HG02970 (cell line): Measurements from ENCODE around the gene PLXNB2.
"Not testable (repeated sequence)": the region's sequence is repeated elsewhere in the genome, so short reads cannot be mapped to it uniquely, and the experiment has no call there.

Source experiments
- ATAC-seq: cut with Tn5 transposase; IDR thresholded peaks from one replicate; pipeline ENCODE4 v1.9.1; 2021; ENCODE audit warnings: mild to moderate bottlenecking, moderate library complexity, moderate number of reproducible peaks; ENCODE audit not compliant: unreplicated experiment, low FRiP score

PLXNB2 gene

DNA sequence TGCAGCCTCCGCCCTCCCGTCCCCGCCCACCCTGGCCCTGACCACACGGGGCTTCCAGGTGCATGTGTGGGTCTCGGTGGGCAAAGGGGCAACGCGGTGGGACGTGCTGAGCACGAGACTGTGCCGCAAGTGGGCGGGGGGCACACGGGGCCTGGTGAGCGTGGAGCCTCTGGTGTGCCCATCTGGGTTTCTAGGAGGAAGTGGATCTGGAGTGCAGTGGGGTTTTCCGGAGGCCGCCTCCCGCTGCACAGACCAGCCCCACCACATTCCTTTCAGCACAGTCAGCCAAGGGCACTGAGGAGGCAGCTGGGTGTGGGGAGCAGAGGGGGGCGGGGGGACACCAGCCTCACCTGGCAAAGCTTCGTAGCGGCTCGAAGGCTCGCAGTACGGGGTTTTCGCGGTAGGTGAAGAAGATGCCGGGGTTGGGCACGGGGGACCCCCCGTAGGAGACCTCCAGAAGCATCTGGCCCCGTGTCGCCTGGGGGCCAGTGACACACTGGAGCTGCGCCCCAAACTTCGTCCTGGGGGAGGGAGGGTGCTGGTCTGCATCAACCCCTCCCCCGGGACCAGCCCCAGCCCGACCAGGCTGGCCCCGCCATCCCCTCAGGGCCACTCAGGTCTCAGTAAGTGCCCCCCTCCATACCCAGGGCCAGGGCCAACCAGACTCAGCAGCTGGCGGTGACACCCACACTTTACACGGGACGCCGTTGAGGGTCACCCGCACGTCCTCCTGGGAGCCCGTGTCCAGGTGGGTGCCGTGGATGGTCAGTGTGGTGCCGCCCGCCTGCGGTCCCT, 24.9 kb downstream of the PLXNB2 start:
- ATAC-seq: no peak

GRCh38 chr22:50281957-50282356, 25.5 kb downstream of the PLXNB2 start:
- no peak for ATAC-seq

DNA sequence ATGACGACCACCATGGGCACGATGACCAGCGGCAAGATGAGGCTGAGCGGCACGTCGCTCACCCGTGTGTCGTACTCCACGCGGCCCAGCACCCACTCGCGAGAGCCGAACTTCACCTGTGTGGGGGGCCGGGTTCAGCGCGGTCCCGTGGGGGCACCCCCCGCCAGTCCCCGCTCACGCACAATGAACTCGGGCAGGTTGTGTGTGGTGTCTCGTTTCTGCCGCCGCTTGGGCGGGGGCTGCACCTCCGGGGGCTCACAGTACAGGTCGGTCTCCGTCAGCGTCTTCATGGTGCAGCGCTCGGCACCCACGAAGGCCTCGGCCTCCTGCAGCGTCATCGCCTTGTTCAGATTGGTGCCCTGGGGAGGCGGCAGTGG, 26.1 kb downstream of the PLXNB2 start:
- no peak for ATAC-seq

DNA sequence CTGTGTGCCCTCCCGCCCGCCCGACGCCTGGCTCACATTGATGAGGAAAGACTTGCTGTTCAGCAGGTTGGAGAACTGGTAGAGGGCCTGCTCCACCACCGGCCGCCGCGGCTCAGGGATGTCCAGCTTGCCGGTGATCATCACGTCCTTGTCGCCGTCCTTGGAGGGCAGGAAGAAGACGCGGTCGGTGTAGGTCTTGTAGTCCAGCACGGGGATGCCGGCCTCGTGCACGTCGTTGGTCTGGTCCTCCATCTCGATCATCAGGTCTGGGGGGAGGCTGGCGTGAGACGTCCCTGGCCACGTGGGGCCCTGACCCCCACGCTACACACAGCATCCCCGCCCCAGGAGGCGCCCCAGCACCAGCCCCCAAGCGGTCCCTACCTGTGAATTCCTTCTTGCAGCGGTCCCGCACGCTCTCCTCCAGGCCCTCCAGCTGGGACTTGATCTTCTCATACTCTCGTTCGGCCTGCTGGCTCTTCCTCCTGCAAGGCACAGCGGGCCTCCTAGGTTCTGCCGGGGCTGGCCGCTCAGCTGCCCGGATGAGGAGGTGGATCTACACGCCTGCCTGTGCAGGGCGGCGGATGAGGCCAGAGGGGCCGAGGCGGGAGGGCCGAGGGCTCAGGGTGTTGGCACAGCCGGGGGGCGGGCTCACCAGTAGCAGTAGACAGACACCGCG, 26.6 kb downstream of the PLXNB2 start:
- no peak for ATAC-seq

GRCh38 chr22:50280022-50280707, 27.3 kb downstream of the PLXNB2 start:
- no peak for ATAC-seq

- no peak for ATAC-seq
These were observed 28.4 kb downstream of the PLXNB2 start for GRCh38 chr22:50278956-50279619.

DNA sequence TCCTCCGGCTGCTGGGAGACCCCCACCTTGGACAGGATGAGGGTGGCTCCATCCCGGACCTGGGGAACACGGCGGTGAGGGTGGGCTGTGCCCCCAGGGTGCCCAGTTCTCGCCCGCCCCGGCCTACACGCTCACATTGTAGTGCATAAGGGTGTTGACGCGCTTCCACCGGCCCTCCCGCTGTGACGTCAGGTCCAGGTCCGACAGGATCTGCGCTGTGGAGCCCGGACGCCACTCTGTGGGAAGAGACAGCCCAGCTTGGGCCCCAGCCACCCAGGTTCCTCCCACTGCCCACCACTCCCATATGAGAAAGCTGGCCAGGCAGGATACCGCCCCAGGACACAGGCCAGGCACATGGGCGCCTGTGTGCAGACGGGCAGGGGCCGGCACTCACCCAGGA, 29.0 kb downstream of the PLXNB2 start:
- ATAC-seq: no peak

GRCh38 chr22:50277761-50278160, 29.7 kb downstream of the PLXNB2 start:
- no peak for ATAC-seq

DNA sequence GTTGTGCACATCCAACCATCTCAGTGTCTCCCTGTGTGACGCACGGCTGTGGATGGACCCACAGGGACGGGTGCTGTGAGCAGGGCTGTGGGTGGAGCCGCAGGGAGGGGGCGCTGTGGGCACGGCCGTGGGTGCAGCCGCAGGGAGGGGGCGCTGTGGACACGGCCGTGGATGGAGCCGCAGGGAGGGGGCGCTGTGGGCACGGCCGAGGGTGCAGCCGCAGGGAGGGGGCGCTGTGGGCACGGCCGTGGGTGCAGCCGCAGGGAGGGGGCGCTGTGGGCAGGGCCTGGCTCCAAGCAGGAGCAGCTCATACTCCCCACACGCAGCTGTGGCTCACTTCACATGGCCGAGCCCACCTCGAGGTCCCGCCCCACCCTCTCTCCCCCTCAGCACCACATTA, 31.3 kb downstream of the PLXNB2 start:
- ATAC-seq: no peak

DNA sequence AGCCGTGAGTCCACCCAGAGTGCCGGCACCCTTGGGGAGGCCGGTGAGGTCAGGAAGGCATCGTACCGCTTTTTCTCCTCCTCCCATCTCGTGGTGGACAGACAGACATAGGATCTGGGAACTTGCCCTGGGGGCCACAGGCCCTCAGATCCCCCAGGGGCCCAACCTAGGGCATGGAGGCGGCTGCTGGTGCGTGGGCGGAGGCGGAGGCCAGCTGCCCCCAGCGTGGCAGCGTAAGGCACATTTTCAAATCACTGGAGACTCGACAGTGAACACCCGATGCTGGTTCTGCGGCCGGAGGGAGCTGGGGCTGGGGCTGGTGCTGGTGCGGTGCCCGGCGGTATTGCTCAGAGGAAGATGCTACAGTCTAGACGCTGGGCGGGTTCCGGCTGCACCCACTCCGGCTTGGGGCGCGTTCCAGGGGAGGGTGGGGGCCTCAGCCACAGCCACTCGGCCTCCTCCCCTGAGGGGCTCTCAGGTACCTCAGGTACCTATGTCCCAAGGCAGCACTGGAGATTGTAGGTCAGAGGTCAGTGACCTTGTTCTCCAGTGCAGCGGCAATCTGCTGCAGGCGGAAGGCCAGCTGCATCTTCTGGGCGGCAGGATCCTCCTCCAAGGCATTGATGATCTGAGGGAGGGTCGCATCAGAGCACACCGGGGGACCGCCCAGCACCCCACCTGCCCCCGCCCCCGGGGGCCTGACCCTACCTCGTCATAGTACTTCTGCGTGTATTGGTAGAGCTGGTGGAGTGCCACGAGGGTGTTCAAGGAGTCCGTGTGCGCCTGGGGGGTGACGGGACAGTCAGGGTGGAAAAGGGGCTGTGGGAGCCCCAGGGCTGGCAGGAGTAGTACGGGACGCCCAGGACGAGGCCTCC, 32.0 kb downstream of the PLXNB2 start:
- ATAC-seq: no peak

DNA sequence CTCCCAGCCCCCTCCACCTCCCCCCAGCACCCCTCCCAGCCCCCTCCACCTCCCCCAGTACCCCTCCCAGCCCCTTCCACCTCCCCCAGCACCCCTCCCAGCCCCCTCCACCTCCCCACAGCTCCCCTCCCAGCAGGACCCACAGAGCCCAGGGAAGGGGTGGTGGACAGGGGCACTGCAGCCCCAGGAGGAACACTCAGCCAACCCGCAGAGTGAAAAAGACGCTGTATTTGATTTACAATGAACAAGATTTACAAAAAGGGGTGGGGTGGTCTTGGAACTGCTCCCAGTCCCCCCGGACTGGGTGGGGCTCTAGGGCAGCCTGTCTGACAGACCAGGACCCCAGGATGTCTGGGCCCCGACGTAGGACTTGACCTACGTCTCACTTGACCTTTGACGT, 32.7 kb downstream of the PLXNB2 start:
- no peak for ATAC-seq

GRCh38 chr22:50274311-50274710, 33.1 kb downstream of the PLXNB2 start:
- no peak for ATAC-seq

DNA sequence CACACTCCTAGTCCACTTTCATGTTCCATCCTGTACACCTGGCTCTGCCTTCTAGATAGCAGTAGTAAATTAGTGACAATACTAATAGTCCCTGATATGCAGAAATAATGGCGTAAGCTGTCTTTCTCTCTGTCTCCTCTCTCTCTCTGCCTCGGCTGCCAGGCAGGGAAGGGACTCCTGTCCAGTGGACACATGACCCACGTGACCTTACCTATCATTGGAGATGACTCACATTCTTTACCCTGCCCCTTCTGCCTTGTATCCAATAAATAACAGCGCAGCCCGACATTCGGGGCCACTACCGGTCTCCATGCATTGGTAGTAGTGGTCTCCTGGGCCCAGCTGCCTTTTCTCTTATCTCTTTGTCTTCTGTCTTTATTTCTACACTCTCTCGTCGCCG, 33.7 kb downstream of the PLXNB2 start:
- ATAC-seq: not testable (repeated sequence)

DNA sequence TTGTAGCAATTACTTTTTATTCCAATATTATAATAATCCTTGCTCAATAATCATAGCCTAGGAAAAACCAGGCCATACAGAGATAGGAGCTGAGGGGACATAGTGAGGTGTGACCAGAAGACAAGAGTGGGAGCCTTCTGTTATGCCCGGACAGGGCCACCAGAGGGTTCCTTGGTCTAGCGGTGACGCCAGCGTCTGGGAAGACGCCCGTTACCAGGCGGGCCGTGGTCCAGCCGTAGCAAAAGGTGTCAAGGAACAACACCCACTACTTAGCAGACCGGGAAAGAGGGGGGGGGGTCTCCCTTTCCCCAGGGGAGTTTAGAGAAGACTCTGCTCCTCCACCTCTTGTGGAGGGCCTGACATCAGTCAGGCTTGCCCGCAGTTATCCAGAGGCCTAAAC, 34.1 kb downstream of the PLXNB2 start:
- ATAC-seq: not testable (repeated sequence)

- ATAC-seq: no peak
These were observed 35.2 kb downstream of the PLXNB2 start for GRCh38 chr22:50272044-50272802.

DNA sequence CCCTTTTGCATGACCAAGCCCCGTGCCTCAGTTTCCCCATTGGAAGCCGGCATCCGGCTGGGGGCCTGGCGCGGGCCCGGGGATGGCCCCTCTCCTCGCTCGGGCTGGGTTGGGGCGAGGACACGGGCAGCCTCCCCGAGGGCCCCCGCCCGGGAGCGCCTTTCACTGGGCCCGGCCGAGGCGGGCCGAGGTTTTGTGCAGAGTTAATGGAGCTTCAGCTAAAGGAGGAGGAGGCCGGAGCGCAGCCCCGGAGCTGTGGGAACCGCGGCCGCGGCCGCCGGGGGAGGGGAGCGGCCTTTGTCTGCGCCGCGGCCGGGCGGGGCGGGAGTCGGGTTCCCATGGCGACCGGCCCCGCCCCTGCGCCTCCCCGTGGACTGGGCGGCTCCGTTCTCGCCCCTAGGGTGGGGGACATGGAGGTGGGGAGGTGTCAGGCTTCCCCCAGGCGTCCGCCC, 35.9 kb downstream of the PLXNB2 start:
- no peak for ATAC-seq

DNA sequence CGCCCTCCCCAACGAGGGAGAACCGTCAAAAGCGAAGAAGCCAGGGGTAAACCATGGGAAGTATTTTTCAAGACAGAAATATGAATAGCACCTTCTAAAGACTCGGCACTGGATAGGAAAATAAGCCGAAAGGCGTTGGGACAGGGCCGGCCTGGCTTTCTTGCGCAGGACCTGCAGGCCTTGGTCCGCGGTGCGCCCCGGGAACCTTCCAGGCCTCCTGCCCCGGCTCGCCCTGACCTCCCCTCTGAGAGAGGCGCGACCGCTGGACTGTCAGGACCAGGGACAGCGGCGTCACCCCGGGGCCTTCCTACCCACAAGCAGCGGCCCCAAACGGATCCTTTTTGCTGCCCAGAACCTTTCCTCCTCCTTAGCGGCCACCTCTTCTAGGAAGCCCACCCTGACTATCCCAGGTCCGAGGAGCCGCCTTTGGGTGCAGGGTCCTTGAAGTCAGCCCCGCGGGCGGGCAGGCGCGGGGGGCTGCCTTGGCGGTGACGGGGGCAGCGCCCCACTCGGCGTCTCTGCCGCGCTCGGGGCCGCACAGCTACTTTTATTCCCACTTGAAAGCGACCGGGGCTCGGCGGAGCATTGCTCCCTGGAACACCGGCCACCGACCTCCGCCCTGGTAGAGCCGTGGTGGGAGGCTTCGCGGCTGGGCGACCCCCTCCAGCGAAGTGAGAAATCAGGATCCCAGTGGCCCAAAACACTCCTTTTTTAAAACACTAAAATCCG, 36.6 kb downstream of the PLXNB2 start:
- ATAC-seq: no peak

DNA sequence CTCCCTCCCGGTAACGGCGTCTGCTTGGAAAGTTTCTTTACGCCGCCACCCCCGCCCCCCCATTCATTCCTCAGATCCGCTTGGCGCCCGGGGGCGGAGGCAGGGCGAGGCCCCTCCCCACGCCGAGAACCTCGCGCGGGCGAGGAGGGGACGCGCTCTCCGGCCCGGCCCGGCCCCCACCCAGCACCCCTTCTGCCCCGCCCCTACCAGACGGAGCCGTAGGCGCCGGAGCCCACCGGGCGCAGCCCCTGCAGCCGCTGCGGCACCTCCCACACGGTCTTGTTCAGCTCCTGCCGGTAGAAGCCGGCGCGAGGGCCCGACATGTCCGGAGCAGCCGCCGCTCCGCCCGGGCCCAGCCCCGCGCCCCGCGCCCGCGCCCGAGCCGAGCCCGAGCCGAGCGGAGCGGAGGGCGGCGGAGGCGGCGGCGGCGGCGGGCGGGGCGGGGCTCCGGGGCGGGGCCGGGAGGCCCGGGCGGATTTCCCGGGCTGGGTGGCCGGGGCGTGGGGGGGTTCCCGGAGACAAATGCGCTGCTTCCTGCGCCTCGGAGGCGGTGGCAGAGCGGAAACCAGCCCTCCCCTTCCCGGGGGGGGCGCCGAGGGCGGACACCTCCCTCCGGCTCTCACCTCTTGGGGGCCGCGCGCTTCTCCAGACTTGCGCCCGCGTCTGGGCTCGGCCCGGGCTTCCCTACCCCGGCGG, 37.3 kb downstream of the PLXNB2 start, which contains the start of gene MAPK11:
Gene MAPK11, minus strand, starts transcription at position 411 of the 696 bp plus-strand sequence. Its CDS starts 88 bp downstream, at position 323.
- no peak for ATAC-seq
